ENCODE data around the gene FAT1.
A peak's percentile ranks its signal among the peaks of the same experiment; 100 is the strongest.
"Not testable (repeated sequence)": the region's sequence is repeated elsewhere in the genome, so short reads cannot be mapped to it uniquely, and the experiment has no call there.

The FAT1 gene

GRCh38 chr4:186723292-186724057 is at the start of gene FAT1:
TSS of gene FAT1 (minus strand) at chr4:186723856. CDS start at chr4:186709827, 14,029 bp downstream.
- peak; percentile 72 for DNase-seq (ENCODE audit: low spot score)

- no peak for DNase-seq (ENCODE audit: low spot score)
These were observed 49.4 kb upstream of the FAT1 start for GRCh38 chr4:186772936-186773487.

- DNase-seq (ENCODE audit: low spot score), result no peak
These were observed 48.0 kb upstream of the FAT1 start for GRCh38 chr4:186771624-186772023.

GRCh38 chr4:186770481-186771175 is 47.0 kb upstream of the FAT1 start:
- no peak for DNase-seq (ENCODE audit: low spot score)

- no peak for DNase-seq (ENCODE audit: low spot score)
These were observed 44.1 kb upstream of the FAT1 start for GRCh38 chr4:186767794-186768193.

GRCh38 chr4:186765673-186766546 is 42.3 kb upstream of the FAT1 start:
- DNase-seq (ENCODE audit: low spot score), result no peak

- DNase-seq (ENCODE audit: low spot score), result peak; percentile 43
These were observed 41.5 kb upstream of the FAT1 start for GRCh38 chr4:186765138-186765537.

GRCh38 chr4:186764457-186764856 is 40.8 kb upstream of the FAT1 start:
- no peak for DNase-seq (ENCODE audit: low spot score)

GRCh38 chr4:186762865-186763264 is 39.2 kb upstream of the FAT1 start:
- no peak for DNase-seq (ENCODE audit: low spot score)

- DNase-seq (ENCODE audit: low spot score), result no peak
These were observed 38.7 kb upstream of the FAT1 start for GRCh38 chr4:186762361-186762760.

GRCh38 chr4:186761956-186762355 is 38.3 kb upstream of the FAT1 start:
- not testable (repeated sequence) for DNase-seq (ENCODE audit: low spot score)

- no peak for DNase-seq (ENCODE audit: low spot score)
These were observed 37.7 kb upstream of the FAT1 start for GRCh38 chr4:186761393-186761792.

GRCh38 chr4:186760576-186760975 is 36.9 kb upstream of the FAT1 start:
- DNase-seq (ENCODE audit: low spot score), result no peak

GRCh38 chr4:186759990-186760389 is 36.3 kb upstream of the FAT1 start:
- DNase-seq (ENCODE audit: low spot score), result no peak

- no peak for DNase-seq (ENCODE audit: low spot score)
These were observed 35.5 kb upstream of the FAT1 start for GRCh38 chr4:186758929-186759682.

- DNase-seq (ENCODE audit: low spot score), result no peak
These were observed 34.2 kb upstream of the FAT1 start for GRCh38 chr4:186757696-186758355.

- not testable (repeated sequence) for DNase-seq (ENCODE audit: low spot score)
These were observed 32.9 kb upstream of the FAT1 start for GRCh38 chr4:186756550-186756949.

- DNase-seq (ENCODE audit: low spot score), result no peak
These were observed 32.2 kb upstream of the FAT1 start for GRCh38 chr4:186755550-186756519.

GRCh38 chr4:186754976-186755375 is 31.3 kb upstream of the FAT1 start:
- no peak for DNase-seq (ENCODE audit: low spot score)

GRCh38 chr4:186752325-186752724 is 28.7 kb upstream of the FAT1 start:
- DNase-seq (ENCODE audit: low spot score), result no peak

Data from RKO (cell line).